ENCODE measurements around the gene CMAS.

- TF ChIP-seq PATZ1 (CRISPR knock-in tag; IDR thresholded peaks at IDR 0.05; ENCODE audit: borderline replicate concordance) (no peak), ZFP30 (CRISPR knock-in tag; IDR thresholded peaks at IDR 0.05) (no peak), ESRRG (CRISPR knock-in tag; IDR thresholded peaks at IDR 0.05) (no peak), CREB5 (CRISPR knock-in tag; IDR thresholded peaks at IDR 0.05; ENCODE audit: low read depth) (no peak), PPARA (CRISPR knock-in tag; IDR thresholded peaks at IDR 0.05; ENCODE audit: borderline replicate concordance) (no peak), POU6F1 (CRISPR knock-in tag; IDR thresholded peaks at IDR 0.05; ENCODE audit: borderline replicate concordance, low read depth) (no peak), TSHZ2 (CRISPR knock-in tag; IDR thresholded peaks at IDR 0.05) (no peak), ZNF565 (CRISPR knock-in tag; conservative IDR thresholded peaks at IDR 0.05; ENCODE audit: low read depth) (no peak), RARB (CRISPR knock-in tag; IDR thresholded peaks at IDR 0.05) (no peak), BACH2 (CRISPR knock-in tag; IDR thresholded peaks at IDR 0.05; ENCODE audit: borderline replicate concordance) (no peak)
Measured at GRCh38 chr12:22105542-22105941, 59.5 kb downstream of the CMAS start.

Measured in SK-N-SH treated with all-trans-retinoic acid at 6 μM for 48 hours (cell line).